Stimulated activated CD4-positive, alpha-beta T cell treated with anti-CD3 and anti-CD28 coated beads, Interleukin-1b, Interleukin-23, amount 100 ng/mL, for 24 hours (primary cell): Measurements from ENCODE around the gene MT2A.
"Not testable (repeated sequence)": the region's sequence is repeated elsewhere in the genome, so short reads cannot be mapped to it uniquely, and the experiment has no call there.

Source experiments
- DNase-seq, 4 experiments: peaks; one replicate each; pipeline ENCODE4 v3.0.0-alpha.2; 2020; ENCODE audit warnings: low read depth in 4 of 4, low spot score in 1 of 4

MT2A gene

DNA sequence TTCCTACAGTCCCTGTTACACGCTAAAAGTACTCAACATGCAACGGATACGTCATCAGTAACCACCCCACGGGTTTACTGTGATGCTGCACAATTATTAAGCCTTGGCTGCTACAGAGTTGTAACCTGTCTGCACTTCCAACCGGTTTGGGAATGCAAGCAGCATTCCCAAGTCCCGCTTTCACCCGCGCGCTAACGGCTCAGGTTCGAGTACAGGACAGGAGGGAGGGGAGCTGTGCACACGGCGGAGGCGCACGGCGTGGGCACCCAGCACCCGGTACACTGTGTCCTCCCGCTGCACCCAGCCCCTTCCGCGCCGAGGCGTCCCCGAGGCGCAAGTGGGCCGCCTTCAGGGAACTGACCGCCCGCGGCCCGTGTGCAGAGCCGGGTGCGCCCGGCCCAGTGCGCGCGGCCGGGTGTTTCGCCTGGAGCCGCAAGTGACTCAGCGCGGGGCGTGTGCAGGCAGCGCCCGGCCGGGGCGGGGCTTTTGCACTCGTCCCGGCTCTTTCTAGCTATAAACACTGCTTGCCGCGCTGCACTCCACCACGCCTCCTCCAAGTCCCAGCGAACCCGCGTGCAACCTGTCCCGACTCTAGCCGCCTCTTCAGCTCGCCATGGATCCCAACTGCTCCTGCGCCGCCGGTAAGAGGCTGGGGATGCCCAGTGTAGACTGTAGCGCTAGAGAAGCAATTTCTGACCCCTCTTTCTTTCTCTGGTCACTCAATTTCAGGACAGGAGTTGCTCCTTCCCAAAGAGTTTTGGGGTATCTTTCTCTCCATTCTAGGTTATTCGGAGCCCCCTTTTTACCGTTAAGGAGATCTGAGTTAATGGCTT, at the start of gene MT2A:
Gene MT2A (plus strand): TSS at position 542 of the 833 bp plus-strand sequence. CDS start 72 bp downstream, at position 614.
- DNase-seq: peak; percentile 79 to 90 (median 82)

DNA sequence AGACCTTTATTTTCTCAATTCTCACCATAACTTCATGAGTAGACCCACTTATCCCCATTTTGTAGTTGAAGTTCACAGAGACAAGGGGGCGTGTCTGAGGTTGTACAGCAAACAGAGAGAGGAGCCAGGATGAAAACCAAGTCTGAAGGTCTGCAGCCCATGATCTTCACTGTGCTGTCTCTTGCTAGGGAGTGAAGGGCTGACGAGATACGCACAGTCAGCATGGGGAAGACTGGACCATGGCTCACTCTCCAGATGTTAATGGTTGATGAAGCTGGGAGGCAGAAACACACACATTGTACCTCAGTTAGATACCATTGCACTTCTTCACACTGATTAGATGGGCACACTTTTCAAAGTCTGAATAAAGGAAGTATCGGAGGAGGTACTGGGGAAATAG, 49.3 kb upstream of the MT2A start:
- DNase-seq: no peak

- DNase-seq: no peak
Measured at GRCh38 chr16:56560447-56560846, 47.9 kb upstream of the MT2A start.

DNA sequence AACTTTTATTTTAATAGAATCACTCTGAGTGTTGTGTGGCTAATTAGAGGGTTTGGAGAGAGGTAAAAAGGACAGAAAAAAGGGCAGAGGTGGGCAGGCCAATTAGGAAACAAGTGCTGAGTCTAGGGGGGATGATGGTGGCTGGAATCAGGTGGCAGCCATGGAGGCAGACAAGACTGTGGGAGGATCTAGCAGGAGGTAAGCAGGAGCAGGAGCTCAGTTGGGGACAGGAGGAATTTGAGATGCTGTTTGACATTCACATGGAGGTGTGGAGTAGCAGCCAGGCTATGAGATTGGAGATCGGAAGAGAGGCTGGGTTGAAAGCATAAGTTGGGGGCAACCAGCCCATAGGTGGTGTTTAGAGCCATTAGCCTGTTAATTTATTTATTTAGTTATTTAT, 47.3 kb upstream of the MT2A start:
- no peak for DNase-seq

DNA sequence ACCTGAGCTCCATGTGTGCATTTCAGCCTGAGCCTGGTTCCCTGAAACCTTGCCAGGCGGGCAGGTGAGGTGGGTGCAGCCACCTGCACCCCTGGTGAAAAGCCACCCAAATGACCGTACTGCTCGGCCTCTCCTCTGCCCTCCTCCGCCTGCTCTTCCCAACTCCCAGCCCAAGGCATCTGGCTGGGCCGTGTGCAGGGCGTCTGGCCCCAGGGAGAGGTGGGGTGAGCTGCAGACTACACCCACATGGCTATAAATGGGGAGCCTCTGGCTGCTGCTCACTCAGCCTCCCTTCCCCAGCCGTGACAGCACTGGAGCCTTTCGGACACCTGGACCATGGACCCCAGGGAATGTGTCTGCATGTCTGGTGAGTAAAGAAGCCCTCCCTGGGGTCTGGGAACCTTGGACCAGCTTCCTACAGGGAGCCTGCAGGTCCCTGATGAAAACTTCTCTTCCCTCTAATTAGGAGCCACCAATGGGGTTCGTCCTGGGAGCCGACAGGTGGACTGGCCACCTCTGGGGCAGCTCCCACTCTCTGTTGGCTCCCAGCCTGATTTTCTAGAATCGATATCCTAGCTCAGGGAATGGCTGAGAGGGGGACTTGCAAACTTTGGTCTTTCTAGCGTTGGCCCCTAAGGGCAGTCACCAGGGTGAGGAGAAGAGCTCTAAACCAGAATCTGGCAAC, 43.4 kb upstream of the MT2A start, which contains the start of gene MT4:
Gene MT4 (plus strand): TSS at position 281 of the 685 bp plus-strand sequence. CDS start 56 bp downstream, at position 337.
- DNase-seq: no peak

GRCh38 chr16:56569971-56570370, 38.4 kb upstream of the MT2A start:
- DNase-seq: no peak

GRCh38 chr16:56571525-56571924, 36.9 kb upstream of the MT2A start:
- DNase-seq: no peak

DNA sequence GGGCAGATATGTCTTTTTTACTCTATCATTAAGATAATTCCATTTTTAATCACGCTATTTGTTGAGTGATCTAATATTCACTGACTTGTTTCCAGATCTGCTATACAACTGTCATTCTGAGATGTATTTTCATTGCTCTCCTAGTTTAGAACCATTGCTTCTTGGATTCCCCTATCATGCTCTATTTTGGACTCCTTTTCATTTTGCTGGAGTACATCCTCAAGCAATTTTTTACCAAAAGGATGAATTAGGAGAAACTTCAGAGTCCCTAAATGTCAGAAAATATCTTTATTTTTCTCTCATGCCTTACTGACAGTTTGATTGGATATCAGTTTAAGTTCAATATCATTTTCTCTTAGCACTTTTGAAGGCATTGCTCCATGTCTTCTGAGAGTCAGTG, 33.8 kb upstream of the MT2A start:
- DNase-seq: no peak

GRCh38 chr16:56576585-56577299, 31.6 kb upstream of the MT2A start:
- peak; percentile 63 to 82 (median 77) for DNase-seq

DNA sequence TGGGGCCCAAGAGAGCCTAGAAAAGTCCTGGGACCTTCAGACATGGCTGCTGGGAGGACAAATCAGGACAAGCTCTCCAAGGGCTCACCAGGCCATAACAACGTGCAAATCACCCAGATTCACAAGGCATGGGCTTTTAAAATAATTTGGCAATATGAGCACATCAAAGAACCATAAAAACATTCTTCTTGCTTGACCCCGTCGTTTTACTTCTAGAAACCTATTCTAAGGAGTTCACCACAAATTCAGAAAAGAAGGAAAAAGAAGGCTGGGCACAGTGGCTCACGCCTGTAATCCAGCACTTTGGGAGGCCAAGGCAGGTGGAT, 31.1 kb upstream of the MT2A start:
- no peak for DNase-seq

DNA sequence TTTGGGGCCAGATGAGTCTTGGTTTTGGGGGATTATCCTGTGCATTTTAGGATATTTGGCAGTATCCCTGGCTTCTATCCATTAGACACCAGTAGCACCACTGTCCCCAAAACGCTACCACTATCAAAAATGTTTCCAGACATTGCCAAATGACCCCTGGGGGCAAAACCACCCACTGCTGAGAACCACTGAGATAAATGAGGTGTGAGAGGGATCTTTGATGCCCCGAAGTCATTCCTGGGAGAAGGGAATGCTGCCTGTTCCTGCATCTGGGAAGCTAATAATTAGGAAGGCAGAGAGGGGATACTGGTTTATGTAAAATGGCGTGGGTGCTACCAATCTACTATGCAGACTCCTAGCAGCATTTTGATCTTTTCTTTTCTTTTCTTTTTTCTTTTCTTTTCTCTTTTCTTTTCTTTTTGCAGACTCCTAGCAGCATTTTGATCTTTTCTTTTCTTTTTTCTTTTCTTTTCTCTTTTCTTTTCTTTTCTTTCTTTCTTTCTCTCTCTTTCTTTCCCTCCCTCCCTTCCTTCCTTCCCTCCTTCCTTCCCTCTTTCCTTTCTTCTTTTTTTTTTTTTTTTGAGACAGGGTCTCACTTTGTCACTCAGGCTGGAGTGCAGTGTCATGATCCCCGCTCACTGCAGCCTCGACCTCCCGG, 27.9 kb upstream of the MT2A start:
- no peak for DNase-seq

- not testable (repeated sequence) for DNase-seq
Measured at GRCh38 chr16:56582911-56583310, 25.5 kb upstream of the MT2A start.

GRCh38 chr16:56583351-56584168, 24.8 kb upstream of the MT2A start:
- no peak for DNase-seq

DNA sequence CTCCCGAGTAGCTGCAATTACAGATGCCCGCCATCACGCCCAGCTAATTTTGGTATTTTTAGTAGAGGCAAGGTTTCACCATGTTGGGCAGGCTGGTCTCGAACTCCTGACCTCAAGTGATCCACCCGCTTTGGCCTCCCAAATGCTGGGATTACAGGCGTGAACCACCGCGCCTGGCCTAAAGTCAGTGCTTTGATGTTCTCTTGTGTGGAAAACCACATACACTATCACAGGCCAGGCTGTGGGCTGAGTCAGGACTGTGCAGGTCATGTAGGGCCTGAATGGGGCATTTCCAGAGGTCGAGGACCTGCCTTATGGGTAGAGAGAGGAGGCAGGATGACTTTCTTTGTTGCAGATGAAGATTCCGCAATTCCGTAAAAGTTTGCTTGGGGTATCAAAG, 24.1 kb upstream of the MT2A start:
- no peak for DNase-seq

GRCh38 chr16:56588781-56589140, 19.6 kb upstream of the MT2A start:
- DNase-seq: no peak

DNA sequence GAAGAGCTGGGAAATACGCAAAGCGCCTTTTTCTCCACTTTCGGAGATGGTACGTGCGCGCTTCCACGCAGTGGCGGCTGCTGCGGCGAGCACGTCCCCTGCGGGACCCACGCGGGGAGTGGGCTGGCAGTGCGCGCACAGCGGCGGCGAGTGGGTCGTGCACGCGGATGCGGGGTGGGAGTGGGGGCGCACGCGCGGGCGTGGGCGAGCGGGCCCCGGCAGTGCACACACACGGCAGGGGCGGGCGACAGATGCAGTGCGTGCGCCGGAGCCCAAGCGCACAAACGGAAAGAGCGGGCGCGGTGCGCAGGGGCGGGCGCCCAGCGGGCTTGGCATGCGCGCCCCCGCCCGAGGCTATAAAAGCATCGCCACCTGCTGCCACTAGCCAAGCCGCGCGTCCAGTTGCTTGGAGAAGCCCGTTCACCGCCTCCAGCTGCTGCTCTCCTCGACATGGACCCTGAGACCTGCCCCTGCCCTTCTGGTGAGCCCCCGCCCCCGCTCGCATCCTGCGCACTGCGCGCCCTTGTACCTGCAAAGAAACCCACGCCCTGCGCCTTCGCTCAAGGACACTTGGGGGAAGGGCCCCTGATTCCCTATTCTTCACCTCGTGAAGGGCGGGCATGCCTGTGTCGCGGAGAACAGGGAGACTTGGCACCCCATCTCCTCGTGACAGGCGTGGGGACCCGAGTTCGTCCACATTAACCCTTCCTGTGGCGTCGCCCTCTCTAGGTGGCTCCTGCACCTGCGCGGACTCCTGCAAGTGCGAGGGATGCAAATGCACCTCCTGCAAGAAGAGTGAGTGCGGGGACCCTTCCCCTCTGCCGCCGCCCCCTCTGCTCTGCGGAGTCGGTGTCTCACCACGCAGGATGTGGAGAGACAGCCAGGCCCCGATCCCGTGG, 19.0 kb upstream of the MT2A start, which contains the start of gene MT3:
Gene MT3 (plus strand): TSS at position 388 of the 899 bp plus-strand sequence. CDS start 63 bp downstream, at position 451.
- no peak for DNase-seq

DNA sequence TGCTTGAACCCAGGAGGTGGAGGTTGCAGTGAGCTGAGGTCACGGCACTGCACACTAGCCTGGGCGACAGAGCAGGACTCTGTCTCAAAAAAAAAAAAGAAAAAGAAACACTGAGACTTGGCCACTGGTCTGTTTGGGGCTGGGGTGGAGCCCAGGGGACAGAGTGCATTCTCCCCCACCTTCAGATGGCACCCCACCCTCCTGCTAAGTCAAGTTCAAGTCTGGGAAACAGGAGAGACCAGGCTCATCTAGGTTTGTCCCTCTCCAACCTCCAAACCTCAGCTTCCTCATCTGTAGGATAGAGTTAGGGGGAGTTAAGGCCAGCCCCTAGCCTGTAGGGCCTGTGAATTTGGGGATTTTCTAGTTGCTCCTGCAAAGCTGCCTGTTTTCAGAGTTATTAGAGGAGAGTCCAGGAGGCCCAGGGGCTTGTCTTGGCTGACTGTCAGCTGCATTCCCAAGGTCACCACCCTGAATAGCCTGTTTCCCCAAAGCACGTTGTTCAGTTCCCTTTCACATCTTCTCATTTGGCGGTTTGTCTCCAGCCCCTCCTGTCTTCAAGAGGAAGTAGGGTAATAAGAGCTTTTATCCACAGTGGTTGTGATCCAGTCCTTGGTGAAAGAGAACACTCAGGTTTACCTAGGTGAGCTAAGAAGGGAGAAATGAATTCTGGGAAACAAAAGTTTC, 16.9 kb upstream of the MT2A start:
- DNase-seq: no peak

- no peak for DNase-seq
Measured at GRCh38 chr16:56593573-56594291, 14.7 kb upstream of the MT2A start.
